GM18498 (cell line): Measurements from ENCODE around the gene DOK4.
"Not testable (repeated sequence)": the region's sequence is repeated elsewhere in the genome, so short reads cannot be mapped to it uniquely, and the experiment has no call there.

ENCODE experiments used
- ATAC-seq: cut with Tn5 transposase; IDR thresholded peaks from one replicate; pipeline ENCODE4 v1.9.1; 2021; ENCODE audit warnings: mild to moderate bottlenecking, moderate library complexity; ENCODE audit not compliant: unreplicated experiment

Gene DOK4

DNA sequence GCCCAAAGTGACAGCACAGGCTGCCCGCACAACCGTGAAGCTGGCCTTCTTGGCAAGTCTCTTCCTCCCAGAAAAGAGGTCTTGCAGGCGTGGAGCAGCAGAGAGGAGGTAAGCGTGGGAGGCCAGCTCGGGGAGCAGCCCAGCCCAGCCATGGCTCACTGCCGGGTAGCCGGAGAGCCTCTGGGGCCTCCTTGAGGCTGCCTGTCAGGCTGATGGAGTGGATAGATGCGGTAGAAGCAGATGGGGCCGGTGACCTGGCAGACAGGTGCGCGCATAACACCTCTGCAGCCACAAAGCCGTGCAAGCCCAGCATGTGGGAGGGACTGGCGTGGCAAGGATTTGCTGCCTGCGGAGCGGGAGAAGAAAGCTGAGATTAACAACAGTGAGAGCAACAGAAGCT lies 17.1 kb upstream of the DOK4 start:
- ATAC-seq: no peak

GRCh38 chr16:57502048-57502775 lies 15.9 kb upstream of the DOK4 start:
- no peak for ATAC-seq

DNA sequence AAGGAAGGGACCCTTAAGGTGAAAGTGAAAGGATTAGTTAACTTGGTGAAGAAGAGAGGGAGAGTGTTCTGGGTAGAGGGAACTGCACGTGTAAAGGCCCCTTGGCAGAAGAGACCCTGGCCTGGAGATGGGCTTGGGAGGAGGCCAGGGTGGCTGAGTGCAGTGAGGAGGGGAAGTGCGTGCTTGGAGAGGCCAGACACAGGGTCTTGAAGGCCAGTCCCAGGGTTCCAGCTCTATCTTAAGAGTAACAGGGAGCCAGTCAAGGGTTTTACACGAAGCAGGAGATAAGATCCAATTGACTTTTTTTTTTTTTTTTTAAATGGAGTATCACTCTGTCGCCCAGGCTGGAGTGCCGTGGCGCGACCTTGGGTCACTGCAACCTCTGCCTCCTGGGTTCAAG lies 15.2 kb upstream of the DOK4 start:
- no peak for ATAC-seq

- ATAC-seq: no peak
Observed at GRCh38 chr16:57500578-57501111, 14.4 kb upstream of the DOK4 start.

- ATAC-seq: not testable (repeated sequence)
Observed at GRCh38 chr16:57499941-57500340, 13.6 kb upstream of the DOK4 start.

DNA sequence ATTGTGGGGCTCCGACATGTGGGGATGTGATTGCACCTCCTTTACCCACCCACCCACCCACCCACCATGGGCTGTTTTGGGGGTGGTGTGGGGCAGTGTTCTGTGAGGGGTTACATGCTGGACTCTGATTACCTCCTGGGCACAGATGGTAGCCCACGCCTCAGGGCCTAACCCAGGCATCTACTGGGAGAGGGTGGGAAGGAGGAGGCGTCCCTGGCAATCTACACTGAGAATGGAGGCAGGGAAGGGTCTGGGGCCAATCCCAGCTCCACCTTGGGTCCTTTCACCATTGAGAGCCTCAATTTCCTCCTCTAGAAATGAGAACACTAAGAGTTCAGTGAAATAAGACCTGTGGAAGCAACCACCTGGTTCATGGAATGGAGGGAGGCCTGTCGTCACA lies 11.7 kb upstream of the DOK4 start:
- ATAC-seq: no peak

GRCh38 chr16:57497121-57497520 lies 10.8 kb upstream of the DOK4 start:
- ATAC-seq: no peak

GRCh38 chr16:57493767-57494166 lies 7.5 kb upstream of the DOK4 start:
- no peak for ATAC-seq

DNA sequence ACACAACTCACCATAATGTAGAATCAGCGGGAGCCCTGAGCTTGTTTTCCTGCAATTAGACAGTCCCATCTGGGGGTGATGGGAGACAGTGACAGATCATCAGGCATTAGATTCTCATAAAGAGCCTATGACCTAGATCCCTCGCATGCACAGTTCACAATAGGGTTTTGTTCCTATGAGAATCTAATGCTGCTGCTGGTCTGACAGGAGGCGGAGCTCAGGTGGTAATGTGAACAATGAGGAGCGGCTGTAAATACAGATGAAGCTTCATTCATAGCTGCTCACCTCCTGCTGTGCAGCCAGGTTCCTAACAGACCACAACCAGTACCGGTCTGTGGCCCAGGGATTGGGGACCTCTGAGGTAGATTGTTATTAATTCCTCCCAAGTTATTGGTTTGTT lies 2.9 kb upstream of the DOK4 start:
- ATAC-seq: no peak

DNA sequence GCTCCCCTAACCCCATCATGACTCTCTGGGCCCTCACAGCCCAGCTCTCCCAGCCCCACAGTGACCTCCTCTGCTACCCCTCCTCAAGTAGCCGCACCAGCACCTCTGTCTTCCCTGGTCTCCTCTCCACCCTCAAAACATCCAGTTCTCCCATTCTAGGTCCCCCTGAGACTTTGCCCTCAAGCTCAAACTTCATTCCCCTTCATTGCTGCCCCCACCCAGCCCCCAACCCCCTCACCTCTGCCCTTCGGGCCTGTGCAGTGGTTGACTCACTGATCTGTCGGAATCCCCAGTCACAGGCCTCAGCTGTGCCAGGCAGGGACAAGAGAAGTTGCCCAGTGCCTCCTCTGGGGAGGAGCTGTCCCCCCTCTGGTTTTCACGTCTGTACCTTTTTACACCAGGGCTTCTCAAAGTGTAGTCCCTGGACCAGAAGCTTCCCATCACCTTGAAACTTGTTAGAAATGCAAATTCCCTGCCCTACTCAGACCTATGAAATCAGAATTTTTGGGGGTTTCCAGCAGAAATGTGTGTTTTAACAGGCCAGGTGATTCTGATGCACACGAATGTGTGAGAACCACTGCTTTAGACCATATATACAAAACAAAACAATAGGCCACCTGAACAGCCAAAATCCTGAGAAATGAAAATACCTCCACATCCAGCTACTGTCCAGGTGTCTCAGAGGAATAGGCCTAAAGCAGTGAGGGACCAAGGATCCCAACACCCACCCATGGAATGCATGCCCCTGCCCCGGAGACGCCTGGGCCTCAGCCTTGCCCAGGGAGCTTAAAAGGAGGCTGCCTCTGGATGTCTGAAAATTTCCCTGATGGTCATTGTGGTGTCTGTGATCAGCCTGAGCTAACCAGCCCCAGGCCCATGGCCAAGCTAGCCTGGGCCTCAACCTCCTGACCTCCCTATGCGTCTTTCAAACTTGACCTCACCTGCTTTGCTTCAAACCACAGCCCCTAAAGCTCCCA lies 853 bp upstream of the DOK4 start:
- ATAC-seq: no peak

DNA sequence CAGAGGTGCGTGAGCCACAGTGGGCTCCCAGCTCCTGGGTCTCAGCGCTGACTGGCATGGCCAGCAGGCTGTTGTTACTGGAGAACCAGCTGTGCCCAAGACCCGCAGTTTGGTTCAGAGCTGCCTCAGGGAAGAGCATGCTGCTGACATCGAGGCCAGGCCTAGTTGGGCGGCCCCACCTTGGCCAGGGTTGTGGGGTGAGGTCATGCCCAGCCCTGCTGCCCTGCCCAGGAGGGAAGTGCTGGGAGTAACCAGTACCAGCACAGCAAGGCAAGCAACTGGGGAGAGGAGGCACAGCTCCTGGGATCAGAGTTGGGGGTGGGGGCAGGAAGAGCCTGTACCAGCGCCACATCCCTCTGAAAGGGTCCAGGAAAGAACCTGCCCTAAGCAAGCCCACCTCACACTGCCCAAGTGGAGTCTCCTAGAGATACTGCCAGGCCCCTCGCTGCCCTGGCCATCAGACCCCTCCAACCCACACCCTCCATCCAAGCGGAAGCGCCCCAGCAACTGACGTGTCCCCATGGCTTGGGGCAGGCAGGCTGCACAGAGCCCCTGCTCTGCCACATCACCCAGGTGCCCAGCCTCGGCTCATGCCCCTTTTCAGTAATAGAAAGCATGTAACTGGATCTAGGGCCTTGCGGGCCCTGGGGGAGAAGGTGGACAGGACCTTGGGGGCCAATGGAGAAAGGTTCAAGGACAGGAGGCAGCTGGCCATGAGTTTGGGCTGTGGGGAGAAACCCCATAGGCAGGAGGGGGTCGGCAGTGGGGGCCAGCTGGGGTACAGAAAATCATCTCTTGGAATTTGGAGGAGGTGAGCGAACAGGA lies 990 bp downstream of the DOK4 start:
- ATAC-seq: no peak

DNA sequence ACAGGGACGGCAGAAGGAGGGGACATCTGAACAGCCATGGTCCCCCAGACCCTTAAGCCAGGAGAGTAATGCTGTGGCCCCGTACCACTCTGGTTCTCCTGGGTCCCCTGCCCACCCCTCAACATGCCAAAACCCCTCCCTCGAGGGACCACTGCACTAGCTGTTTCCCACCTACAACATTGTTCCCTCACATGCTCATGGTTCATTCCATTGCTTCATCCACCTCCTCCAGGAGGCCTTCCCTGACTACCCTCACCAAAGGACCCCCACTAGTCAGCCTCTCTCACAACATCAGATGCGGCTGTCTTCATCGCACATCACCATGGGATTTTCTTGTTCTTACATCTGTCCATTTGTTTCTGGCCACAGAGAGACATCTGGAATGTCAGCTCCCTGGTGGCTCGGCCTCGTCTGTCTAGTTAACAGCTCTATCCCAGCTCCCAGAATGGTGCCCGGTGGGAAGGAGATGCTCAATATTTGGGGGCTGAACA lies 1.7 kb downstream of the DOK4 start:
- ATAC-seq: no peak

GRCh38 chr16:57483725-57484514 lies 2.4 kb downstream of the DOK4 start:
- no peak for ATAC-seq

DNA sequence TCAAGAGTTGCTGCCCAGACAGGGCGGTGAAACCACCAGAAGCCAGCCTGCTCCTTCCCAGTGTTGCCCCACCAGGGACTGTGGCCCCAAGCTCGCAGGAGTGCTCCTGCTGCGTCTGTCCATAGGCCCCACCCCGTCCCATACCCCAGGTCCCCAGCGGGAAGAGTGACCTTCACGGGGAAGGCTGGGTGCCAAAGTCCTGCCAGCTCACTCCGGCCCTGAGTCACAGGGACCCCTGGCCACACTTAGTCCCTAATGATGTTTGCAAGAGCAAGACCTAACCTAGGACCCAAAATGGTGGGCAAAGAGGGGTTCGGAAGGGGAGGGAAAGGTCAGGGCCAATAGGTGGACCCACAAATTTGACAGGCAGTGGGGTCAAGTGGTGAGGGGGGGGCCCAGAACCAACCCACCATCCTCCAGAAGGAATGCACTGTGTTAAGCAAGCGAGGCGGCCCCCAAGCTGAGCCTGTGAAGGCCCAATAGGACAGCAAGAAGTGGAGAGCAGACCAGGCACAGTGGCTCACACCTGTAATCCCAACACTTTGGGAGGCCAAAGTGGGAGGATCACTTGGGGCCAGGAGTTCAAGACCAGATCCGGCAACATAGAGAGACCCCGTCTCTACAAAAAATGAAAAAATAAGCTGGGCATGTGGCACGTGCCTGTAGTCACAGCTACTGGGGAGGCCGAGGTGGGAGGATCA lies 3.3 kb downstream of the DOK4 start:
- ATAC-seq: no peak

DNA sequence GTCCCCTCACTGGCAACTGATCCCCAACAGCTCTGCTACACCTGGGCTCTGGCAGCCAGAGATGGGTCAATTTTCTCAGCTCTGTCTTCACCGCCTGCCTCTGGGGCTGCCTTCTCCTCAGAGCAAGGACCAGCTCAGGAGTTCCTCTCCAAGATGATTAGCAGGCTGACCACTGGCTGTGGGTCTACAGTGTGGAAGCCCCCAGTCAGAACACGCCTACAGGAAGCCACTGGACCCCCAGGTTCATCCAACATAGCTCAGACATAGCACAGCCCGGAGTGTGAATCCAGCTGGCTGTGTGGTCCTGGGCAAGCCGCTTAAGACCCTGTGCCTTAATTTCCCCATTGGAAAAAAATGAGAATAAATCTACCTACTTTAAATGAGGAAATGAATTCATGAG lies 4.9 kb downstream of the DOK4 start:
- ATAC-seq: no peak

- no peak for ATAC-seq
Observed at GRCh38 chr16:57480754-57481230, 5.5 kb downstream of the DOK4 start.

DNA sequence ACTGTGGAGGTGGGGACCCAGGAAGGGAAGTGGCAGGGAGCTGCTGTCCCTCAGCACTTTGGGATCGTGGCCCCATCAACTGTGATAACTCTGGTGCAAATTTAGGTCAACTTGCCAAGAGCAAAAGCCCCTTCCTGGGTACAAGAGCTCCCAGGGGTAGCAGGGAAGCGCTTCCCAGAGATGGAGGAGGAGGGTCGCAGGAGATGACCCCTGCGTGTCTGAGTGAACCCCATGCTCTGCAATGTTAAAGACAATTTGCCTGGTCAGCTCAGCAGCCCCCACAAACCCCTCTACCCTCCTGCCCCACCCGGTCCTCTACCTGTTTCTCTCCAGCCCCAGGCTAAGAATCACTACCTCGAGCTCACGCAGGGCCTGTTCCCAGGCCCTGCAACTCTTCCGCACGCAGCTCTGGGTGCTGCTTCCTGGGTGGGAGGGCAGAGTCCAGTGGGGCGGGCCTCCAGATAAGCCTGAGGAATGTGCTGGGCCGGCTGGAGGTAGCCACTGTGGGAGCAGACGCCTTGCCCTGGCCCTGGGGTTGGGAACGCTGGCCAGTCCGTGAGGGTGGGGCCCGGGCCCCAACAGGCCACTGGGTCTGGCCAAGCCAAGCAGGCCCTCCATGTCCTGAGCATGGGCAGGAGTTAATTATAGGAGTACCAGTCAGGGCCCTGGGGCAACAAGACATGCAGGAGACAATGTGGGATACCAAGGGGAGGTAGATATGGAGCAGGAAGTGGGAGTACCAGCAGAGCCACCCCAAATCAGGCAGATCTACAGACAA lies 6.1 kb downstream of the DOK4 start:
- ATAC-seq: no peak

GRCh38 chr16:57479205-57479975 lies 6.9 kb downstream of the DOK4 start:
- ATAC-seq: no peak
